Measurements from ENCODE around the gene NDUFS2. TPM values are rescaled to one million over a fixed set of nuclear protein-coding genes. Genes with fewer than 3 reads are reported as not detected.

The NDUFS2 gene
- 100 to 1,000 TPM in 7 of 8 experiments, 10 to 100 TPM in 1; 87.8 to 151 (median 125) TPM for total RNA-seq

DNA sequence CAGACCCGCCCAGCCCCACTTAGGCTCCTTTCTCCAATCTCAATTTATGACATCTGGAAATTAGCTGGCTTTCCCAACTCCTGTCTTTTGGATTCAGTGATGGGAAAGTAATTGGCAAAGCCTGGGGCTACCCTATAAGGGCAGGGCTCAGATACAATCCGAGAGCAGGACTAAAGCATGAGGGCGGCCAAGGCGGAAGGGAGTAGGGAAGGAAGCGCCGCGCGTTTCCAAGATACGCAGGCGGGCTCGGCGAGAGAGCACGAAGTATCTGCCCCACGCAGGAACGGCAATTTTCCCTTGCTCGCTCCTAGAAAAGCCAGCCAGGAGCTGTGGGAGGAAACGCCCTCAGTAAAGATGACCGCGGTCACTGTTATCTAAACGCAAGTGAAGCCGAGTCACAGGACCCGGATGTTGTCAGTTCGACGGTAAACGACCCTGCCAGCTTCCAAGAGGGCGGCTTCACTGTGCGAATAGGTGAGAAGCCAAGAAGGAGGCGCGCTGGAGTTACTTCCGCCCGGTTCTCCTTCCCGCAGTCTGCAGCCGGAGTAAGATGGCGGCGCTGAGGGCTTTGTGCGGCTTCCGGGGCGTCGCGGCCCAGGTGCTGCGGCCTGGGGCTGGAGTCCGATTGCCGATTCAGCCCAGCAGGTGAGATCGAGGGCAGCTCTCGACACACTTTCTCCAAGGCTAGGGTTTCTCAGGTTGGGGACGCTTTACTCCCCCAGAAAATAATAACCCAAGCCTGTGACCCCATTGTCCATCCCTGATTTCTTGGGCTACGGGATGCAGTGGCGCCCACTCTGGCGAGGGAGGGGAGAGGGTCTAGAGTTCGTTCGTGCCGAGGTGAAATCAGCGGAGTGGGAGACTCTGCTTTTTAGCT is at the start of gene NDUFS2:
NDUFS2 (plus strand) TSS at position 532 of the 877 bp plus-strand sequence; CDS start at position 551, 19 bp downstream.
- in situ Hi-C loops (cut with MboI; ENCODE audit: low pct_unique_long_range_greater_than_20kb in 2 of 9, low sequenced_read_pairs in 9 of 9, unreplicated experiment in 9 of 9): loop anchor here in 6 of 9 experiments (10.0 to 25.0 kb wide), 3 partner anchors 183 to 535 kb away; partner anchors contain the start of gene DUSP12 (in 2 of the 6)
- H3K27ac ChIP-seq: peak within 1 kb of the TSS; percentile 92 to 96
- peak within 1 kb of the TSS; percentile 72 to 94 (median 79) for H3K4me3 ChIP-seq
- ATAC-seq (replicated peaks in 6 of 8): peak; percentile 36 to 96 (median 92)
- 0 to 7% (median 2%) methylated on average over 2 to 40 of the region's 53 CpGs; no CpG with 5 or more reads in 1 of the 10 experiments for WGBS, 10 experiments
- H3K4me1 ChIP-seq (replicated peaks in 1 of 2): peaks cover 26 to 33% of the 10 kb centered on the region in 2 donors

- Histone ChIP-seq H3K27ac (peak overlapping the region; percentile 98), H3K4me1 (replicated peaks in 1 of 2) (peaks cover 5 to 11% of the 10 kb centered on the region in 2 donors), H3K4me3 (peak overlapping the region; percentile 47 to 87 (median 79))
- ATAC-seq (replicated peaks in 6 of 8): no peak
- in situ Hi-C loops (cut with MboI; ENCODE audit: low pct_unique_long_range_greater_than_20kb in 2 of 9, low sequenced_read_pairs in 9 of 9, unreplicated experiment in 9 of 9): loop anchor here in 1 of 9 experiments (25.0 kb wide), 1 partner anchor 741 kb away; the partner anchor contains the start of gene VANGL2
- WGBS, 10 experiments: 3 to 100% (median 56%) methylated on average over 1 to 8 of the region's 9 CpGs; no CpG with 5 or more reads in 2 of the 10 experiments
Observed at GRCh38 chr1:161153176-161153575, 49.0 kb upstream of the NDUFS2 start.

DNA sequence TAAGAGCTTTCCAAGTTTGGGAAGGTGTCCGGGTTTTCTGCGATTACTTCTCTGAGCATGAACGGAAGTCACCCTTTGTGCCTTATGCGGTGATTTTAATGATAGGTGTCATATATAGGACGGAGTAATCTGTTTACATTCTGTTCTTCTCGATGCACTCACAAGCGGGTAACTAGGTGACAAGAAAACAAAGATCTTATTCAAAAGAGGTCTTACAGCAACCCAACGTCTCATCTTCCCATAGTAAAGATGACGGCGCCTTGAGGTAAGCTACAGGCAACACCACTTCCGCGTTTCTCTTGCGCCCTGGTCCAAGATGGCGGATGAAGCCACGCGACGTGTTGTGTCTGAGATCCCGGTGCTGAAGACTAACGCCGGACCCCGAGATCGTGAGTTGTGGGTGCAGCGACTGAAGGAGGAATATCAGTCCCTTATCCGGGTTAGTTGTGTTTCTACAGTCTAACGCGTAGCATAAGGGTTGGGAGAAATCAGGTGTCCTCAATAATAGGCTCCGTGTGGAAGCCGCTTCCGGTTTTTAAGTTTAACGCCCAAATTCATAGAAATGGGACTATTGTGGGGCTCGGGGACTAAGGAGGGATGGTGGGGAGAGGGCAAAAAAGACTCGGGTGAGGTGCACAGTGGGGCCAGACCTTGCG is 48.4 kb upstream of the NDUFS2 start, which contains the start of gene UFC1:
UFC1 (plus strand) TSS at position 297 of the 656 bp plus-strand sequence; CDS start at position 317, 20 bp downstream.
- 0 to 4% (median 1%) methylated on average over 1 to 29 of the region's 33 CpGs for WGBS, 10 experiments

GRCh38 chr1:161157867-161158266 is 44.3 kb upstream of the NDUFS2 start:
- no peak overlapping the region for H3K27ac ChIP-seq
- 94 to 100% (median 100%) methylated on average over 1 of the region's 1 CpG; no CpG with 5 or more reads in 5 of the 10 experiments for WGBS, 10 experiments
- ATAC-seq (replicated peaks in 6 of 8): no peak
- in situ Hi-C loops (cut with MboI; ENCODE audit: low pct_unique_long_range_greater_than_20kb in 2 of 9, low sequenced_read_pairs in 9 of 9, unreplicated experiment in 9 of 9): loop anchor here in 1 of 9 experiments (25.0 kb wide), 1 partner anchor 746 kb away; the partner anchor contains the start of gene VANGL2
- no peak overlapping the region for H3K4me3 ChIP-seq
- H3K4me1 ChIP-seq (replicated peaks in 1 of 2): peaks cover 17 to 20% of the 10 kb centered on the region in 2 donors

More for the DNA sequence above, 48.4 kb upstream of the NDUFS2 start, which contains the start of gene UFC1:
- peak; percentile 94 to 97 (median 96) for ATAC-seq (replicated peaks in 6 of 8)
- peaks cover 9 to 15% of the 10 kb centered on the region in 2 donors for H3K4me1 ChIP-seq (replicated peaks in 1 of 2)
- H3K4me3 ChIP-seq: peak within 1 kb of the TSS; percentile 47 to 87 (median 79)
- H3K27ac ChIP-seq: peak within 1 kb of the TSS; percentile 98
- in situ Hi-C loops (cut with MboI; ENCODE audit: low pct_unique_long_range_greater_than_20kb in 2 of 9, low sequenced_read_pairs in 9 of 9, unreplicated experiment in 9 of 9): loop anchor here in 1 of 9 experiments (25.0 kb wide), 1 partner anchor 742 kb away; the partner anchor contains the start of gene VANGL2

DNA sequence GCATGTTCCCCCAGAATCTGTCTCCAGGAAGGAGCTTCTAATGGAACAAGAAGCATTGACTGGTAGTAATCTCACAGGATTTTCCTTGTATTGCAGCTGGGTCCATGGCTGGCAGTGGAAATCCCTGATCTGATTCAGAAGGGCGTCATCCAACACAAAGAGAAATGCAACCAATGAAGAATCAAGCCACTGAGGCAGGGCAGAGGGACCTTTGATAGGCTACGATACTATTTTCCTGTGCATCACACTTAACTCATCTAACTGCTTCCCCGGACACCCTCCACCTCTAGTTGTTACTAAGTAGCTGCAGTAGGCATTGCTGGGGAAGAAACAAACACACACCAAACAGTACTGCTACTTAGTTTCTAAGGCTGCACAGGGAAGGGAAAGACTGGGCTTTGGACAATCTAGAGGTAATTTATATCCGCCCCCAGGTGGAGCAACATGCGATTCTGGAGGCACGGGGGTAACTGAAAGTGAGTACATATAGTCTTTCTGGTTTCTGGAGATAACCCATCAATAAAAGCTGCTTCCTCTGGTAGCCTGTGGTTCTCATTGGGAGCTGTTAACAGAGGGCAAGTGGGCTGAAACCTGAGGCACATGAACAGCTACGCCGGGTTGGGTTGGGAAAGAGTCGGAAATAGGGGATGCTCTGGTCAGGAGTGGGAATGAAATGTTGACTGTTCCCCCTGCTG is 43.7 kb upstream of the NDUFS2 start:
- in situ Hi-C loops (cut with MboI; ENCODE audit: low pct_unique_long_range_greater_than_20kb in 2 of 9, low sequenced_read_pairs in 9 of 9, unreplicated experiment in 9 of 9): loop anchor here in 1 of 9 experiments (25.0 kb wide), 1 partner anchor 746 kb away; the partner anchor contains the start of gene VANGL2
- H3K27ac ChIP-seq: peak overlapping the region; percentile 96 to 97
- 40 to 100% (median 80%) methylated on average over 1 to 7 of the region's 9 CpGs; no CpG with 5 or more reads in 2 of the 10 experiments for WGBS, 10 experiments
- H3K4me1 ChIP-seq (replicated peaks in 1 of 2): peaks cover 17 to 18% of the 10 kb centered on the region in 2 donors
- peak overlapping the region; percentile 81 to 99 (median 95) for H3K4me3 ChIP-seq
- no peak for ATAC-seq (replicated peaks in 6 of 8)

DNA sequence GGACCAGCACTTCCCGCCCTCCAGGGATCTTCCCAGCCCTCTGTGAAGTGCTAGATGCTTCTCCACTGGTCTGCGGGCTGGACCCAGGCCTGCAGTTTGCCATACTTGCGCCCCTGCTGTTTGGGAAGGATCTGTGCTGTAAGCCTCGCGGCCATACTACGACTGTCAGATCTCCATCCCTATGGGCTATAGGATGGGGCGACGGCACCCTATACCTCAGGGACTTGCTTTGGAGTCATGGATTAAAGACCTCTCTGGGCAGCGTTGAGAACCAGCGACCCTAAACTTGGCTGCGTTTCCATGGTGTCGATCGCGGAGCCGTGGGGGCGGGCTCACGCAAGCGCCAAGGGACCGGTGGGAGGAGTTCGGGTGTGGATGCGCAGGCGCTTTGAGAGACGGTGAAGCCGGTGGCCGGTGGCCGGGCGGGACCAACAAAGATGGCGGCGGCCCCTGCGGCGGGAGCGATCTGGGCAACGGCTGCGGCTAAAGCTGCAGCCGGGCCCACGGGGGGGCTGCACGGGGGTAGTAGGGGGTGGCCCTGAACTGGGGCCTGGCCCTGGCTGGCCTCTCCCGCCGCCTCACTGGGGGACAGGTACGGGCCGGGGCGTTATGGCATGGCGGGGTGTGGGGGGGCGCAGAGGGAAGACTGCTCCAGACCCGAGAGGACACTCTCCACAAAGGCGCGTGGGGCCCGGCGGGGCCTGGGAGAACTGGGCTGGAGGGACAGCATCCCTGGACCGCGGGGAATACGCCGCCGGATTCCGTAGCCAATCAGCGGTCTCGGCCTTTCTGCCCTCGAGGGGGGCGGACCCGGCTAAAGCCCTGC is 42.9 kb upstream of the NDUFS2 start, which contains the start of gene USP21:
USP21 (plus strand) TSS at position 414 of the 826 bp plus-strand sequence. CDS start 1,141 bp downstream, outside the sequence.
- in situ Hi-C loops (cut with MboI; ENCODE audit: low pct_unique_long_range_greater_than_20kb in 2 of 9, low sequenced_read_pairs in 9 of 9, unreplicated experiment in 9 of 9): loop anchor here in 1 of 9 experiments (25.0 kb wide), 1 partner anchor 747 kb away; the partner anchor contains the start of gene VANGL2
- 0 to 25% (median 4%) methylated on average over 2 to 22 of the region's 60 CpGs; no CpG with 5 or more reads in 4 of the 10 experiments for WGBS, 10 experiments
- Histone ChIP-seq H3K4me3 (peak within 1 kb of the TSS; percentile 81 to 99 (median 95)), H3K4me1 (replicated peaks in 1 of 2) (peaks cover 17% of the 10 kb centered on the region in 2 donors), H3K27ac (peak within 1 kb of the TSS; percentile 96 to 97)
- ATAC-seq (replicated peaks in 6 of 8): peak; percentile 90 to 96 (median 94)

DNA sequence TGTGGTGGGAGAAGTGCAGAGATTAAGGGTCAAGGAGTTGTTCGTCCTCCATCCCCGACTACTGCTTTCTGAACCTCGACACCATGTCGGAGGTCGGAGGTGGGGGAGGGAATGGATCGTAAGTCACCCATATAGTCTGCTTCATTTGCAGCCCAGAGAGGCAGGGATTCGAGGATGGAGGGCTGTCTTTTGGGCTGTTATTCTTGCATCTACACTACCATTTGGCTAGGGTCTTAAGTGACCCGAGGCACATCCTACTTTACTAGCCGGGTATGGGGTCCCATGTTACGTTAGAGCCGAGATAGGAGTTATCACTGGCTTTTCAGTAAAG is 42.3 kb upstream of the NDUFS2 start:
- peaks cover 12% of the 10 kb centered on the region in 2 donors for H3K4me1 ChIP-seq (replicated peaks in 1 of 2)
- no peak for ATAC-seq (replicated peaks in 6 of 8)
- H3K4me3 ChIP-seq: peak overlapping the region; percentile 81 to 99 (median 95)
- in situ Hi-C loops (cut with MboI; ENCODE audit: low pct_unique_long_range_greater_than_20kb in 2 of 9, low sequenced_read_pairs in 9 of 9, unreplicated experiment in 9 of 9): loop anchor here in 1 of 9 experiments (25.0 kb wide), 1 partner anchor 748 kb away; the partner anchor contains the start of gene VANGL2
- peak overlapping the region; percentile 96 to 97 for H3K27ac ChIP-seq
- 27% methylated on average over 3 of the region's 11 CpGs; no CpG with 5 or more reads in 9 of the 10 experiments for WGBS, 10 experiments

GRCh38 chr1:161160671-161161145 is 41.5 kb upstream of the NDUFS2 start:
- 75 to 100% (median 94%) methylated on average over 2 to 17 of the region's 22 CpGs; no CpG with 5 or more reads in 2 of the 10 experiments for WGBS, 10 experiments
- no peak for ATAC-seq (replicated peaks in 6 of 8)
- in situ Hi-C loops (cut with MboI; ENCODE audit: low pct_unique_long_range_greater_than_20kb in 2 of 9, low sequenced_read_pairs in 9 of 9, unreplicated experiment in 9 of 9): loop anchor here in 1 of 9 experiments (25.0 kb wide), 1 partner anchor 748 kb away; the partner anchor contains the start of gene VANGL2
- H3K27ac ChIP-seq: no peak overlapping the region
- peak overlapping the region in 1 of 5 donors; percentile 81 for H3K4me3 ChIP-seq
- peaks cover 10 to 15% of the 10 kb centered on the region in 2 donors for H3K4me1 ChIP-seq (replicated peaks in 1 of 2)

DNA sequence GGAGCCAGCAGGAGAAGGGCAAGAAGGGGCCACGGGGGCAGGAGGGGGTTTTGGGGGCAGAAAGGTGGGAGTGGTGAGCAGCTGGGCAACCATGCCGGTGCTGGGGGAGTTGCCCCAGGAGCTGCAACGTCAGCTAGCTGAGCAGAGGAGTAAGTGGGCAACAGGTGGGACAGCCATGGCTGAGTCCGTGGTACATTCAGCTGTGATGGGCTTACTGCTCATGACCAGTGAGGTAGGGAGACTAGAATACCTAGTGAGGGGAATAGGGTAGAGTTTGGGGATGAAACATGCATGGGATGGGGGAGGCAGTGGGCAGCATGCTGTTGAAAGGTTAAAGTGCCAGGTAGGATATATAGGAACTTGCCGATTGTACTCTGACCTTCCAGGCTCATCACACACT is 40.5 kb upstream of the NDUFS2 start:
- no peak overlapping the region for H3K27ac ChIP-seq
- H3K4me1 ChIP-seq (replicated peaks in 1 of 2): peaks cover 10 to 15% of the 10 kb centered on the region in 2 donors
- ATAC-seq (replicated peaks in 6 of 8): no peak
- in situ Hi-C loops (cut with MboI; ENCODE audit: low pct_unique_long_range_greater_than_20kb in 2 of 9, low sequenced_read_pairs in 9 of 9, unreplicated experiment in 9 of 9): loop anchor here in 1 of 9 experiments (25.0 kb wide), 1 partner anchor 749 kb away; the partner anchor contains the start of gene VANGL2
- no peak overlapping the region for H3K4me3 ChIP-seq
- WGBS, 10 experiments: 70 to 100% (median 93%) methylated on average over 1 to 3 of the region's 5 CpGs; no CpG with 5 or more reads in 7 of the 10 experiments

- ATAC-seq (replicated peaks in 6 of 8): no peak
- in situ Hi-C loops (cut with MboI; ENCODE audit: low pct_unique_long_range_greater_than_20kb in 2 of 9, low sequenced_read_pairs in 9 of 9, unreplicated experiment in 9 of 9): loop anchor here in 1 of 9 experiments (25.0 kb wide), 1 partner anchor 750 kb away; the partner anchor contains the start of gene VANGL2
- WGBS, 10 experiments: 82 to 92% (median 87%) methylated on average over 3 to 5 of the region's 7 CpGs; no CpG with 5 or more reads in 4 of the 10 experiments
- Histone ChIP-seq H3K4me3 (no peak overlapping the region), H3K4me1 (replicated peaks in 1 of 2) (peaks cover 11 to 15% of the 10 kb centered on the region in 2 donors), H3K27ac (no peak overlapping the region)
Observed at GRCh38 chr1:161162052-161162451, 40.1 kb upstream of the NDUFS2 start.

Measured in motor neuron (in vitro differentiated cells).